Myocyte (in vitro differentiated cells): ENCODE measurements around the gene MAFF. TPM values are rescaled to one million over a fixed set of nuclear protein-coding genes. Genes with fewer than 3 reads are reported as not detected.
"Not testable (repeated sequence)": the region's sequence is repeated elsewhere in the genome, so short reads cannot be mapped to it uniquely, and the experiment has no call there.

Source experiments
- DNase-seq: peaks from one replicate; pipeline ENCODE4 v3.0.0-alpha.2; 2012; ENCODE audit warnings: low read depth
- total RNA-seq: library from RNA; depleted of rRNA; stranded (reverse); fragments of >200 nt; gene quantifications from 2 replicates; pipeline ENCODE4 v1.2.3, GENCODE V29; 2014

The MAFF gene
- total RNA-seq, 1 donor from 2014 or later: 8.7 TPM

- no peak for DNase-seq
These were observed 20.4 kb downstream of the MAFF start for GRCh38 chr22:38221908-38222796.

DNA sequence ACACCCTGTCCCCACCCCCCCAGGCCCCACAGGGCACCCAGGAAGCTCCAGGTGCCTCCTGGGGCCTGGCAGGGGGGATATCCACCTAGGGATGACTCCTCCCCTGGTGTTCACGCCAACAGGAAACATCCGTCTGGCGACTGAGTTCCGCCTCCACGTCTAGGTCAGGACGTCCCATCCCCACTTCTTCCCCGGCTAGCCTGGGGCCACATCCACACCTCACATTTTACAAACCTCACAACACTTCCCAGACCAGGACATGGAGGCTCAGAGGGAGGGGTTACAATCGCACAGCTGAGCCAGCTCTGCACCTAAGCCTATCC lies 21.0 kb downstream of the MAFF start:
- no peak for DNase-seq

DNA sequence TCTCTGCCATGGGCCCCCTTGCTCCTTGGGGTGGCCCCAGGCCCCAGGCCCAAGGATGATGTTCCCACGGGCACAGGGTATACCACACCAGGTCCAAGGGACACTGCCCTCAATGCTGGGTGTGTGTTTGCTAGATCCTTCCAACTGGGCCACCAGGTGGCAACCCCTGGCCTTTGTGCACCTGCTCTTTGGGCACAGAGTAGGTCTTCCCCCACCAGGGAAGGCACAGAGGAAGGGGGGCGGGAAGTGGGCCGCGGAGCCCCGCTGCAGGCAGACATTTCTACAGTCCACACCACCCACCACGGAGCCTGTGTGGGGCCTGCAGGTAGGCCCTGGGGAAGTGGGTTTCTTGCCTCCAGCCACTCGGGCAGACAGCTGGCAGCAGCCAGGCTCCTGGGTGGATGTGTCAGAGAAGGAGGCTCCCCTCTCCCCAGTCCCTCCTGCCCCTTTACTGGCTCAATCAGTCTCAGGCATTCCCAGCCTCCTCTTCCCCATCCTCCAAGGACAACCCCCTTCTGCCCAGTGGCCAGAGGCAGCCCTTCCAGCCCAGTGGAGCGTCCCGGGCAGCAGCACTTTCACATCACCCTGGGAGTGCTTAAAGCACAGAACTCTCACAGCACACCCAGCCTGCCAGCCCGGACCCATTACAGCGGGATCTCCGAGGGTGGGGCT lies 21.6 kb downstream of the MAFF start:
- no peak for DNase-seq

- no peak for DNase-seq
These were observed 25.3 kb downstream of the MAFF start for GRCh38 chr22:38226853-38227649.

DNA sequence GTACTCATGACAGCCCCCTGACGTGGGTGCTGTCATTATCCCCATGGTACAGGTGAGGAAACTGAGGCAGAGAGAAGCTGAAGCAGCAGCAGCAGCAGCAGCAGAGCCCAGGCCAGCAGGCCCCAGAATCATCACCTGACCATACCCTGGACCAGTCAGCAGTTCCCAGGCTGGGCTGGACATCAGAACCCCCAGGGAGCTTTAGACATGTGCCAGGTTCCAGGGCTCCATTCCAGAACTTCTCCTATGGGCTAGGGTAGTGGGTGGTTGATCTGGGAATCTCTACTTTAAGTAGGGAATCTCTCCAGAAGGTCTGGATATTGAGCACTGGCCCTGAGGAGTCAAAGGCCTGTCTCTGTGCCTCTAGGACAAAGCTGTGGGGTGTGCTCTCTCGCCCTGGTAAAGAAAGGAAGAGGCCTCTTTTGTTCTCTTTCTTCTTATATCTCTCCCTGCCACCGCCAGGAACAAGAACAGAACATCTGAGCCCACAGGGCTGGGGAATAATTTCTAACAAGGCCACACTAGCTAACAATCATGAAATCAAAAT lies 26.6 kb downstream of the MAFF start:
- no peak for DNase-seq

GRCh38 chr22:38228873-38229740 lies 27.3 kb downstream of the MAFF start:
- DNase-seq: peak; percentile 79

GRCh38 chr22:38230108-38230825 lies 28.5 kb downstream of the MAFF start:
- peak; percentile 27 for DNase-seq

DNA sequence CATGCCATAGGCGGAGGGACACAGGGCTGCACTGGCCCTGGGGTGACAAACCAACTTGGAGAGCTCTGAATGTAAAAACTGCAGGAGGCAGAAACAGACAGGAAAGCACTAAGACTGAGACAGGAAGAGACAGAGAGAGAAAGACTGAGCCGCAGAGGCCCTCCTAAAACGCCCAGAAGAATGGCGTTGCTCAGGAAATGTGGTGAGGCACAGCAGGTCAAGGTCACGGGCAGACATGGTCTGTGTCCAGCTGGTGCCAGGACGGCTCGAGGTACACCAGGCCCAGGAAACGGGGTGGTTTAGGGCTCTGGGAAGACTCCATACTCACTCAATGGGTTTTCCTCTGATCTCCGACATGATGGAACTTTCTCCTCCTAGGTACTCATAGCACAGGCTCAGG lies 29.1 kb downstream of the MAFF start:
- DNase-seq: no peak

- no peak for DNase-seq
These were observed 30.4 kb downstream of the MAFF start for GRCh38 chr22:38232196-38232595.

GRCh38 chr22:38233427-38233826 lies 31.6 kb downstream of the MAFF start:
- DNase-seq: peak; percentile 18

- not testable (repeated sequence) for DNase-seq
These were observed 32.1 kb downstream of the MAFF start for GRCh38 chr22:38233856-38234255.

DNA sequence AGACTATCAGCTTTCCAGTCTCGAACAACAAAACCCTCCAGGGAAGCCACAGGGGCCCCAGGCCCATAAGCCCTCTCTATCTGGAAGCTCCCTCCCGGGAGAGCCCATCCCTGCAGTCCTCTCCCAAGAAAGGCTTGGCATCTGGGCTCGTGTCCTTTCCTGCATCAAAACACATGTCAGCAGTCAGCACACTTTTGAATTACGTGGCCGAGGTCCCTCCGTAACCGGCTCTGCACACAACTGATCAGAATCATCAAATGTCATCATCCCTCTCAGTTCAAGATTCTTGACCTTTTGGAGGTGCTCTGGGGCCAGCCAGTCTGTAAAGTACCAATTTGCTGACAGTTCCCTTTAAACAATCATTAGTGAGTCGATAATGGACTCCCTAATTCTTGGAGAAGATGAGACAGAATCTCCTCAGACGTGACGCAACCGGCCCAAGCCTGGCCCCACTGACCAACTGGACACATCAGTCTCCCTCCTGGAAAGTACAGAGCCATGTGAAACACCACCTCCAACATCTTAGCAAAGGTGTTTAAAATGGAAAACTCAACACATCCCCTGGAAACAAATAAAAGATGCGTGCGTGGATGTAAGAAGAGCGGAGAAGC lies 33.6 kb downstream of the MAFF start:
- no peak for DNase-seq

DNA sequence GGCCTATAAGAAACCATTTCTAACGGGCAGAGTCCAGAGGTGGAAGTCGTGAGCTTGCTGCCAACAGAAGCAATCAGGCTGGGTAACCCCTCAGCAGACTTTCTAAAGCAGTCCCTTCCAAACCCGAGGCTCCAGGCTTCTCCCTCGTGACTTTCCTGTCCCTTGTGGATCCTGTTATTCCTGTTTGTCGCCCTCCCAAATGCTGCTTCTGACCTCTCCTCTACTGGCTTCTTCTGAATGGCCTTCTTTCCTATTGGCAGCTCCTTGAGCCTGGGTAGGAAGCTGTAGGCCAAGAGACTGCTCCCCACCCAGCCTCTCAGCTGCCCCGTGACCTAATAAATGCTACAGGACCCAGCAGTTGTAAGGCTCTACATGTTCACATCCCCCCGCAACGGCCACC lies 35.0 kb downstream of the MAFF start:
- DNase-seq: no peak

- peak; percentile 82 for DNase-seq
These were observed 36.8 kb downstream of the MAFF start for GRCh38 chr22:38238519-38239071.

GRCh38 chr22:38239101-38239761 lies 37.4 kb downstream of the MAFF start:
- DNase-seq: peak; percentile 94

DNA sequence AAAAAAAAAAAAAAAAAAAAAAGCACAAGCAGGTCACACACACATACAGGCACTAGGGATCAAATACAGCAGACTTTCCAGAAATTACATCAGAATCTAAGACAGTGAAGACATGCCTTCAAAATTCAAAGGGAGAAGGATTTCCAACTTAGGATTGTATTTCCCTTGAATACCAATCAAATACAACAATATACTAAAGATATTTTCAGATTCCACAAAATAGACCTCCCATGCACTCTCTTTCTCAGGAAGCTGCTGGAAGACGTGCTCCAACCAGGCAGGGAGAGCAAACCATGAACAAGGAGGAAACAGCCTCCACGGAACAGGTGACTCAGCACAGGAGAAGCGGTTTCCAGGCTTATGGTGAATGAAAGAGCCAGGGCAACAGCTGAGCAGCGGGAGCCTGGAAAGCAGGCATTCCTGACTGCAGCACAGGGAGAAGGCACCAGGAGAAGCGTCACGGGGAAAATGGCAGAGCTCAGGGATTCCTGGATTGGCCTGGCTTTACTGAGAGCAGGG lies 39.0 kb downstream of the MAFF start:
- DNase-seq: peak; percentile 95

DNA sequence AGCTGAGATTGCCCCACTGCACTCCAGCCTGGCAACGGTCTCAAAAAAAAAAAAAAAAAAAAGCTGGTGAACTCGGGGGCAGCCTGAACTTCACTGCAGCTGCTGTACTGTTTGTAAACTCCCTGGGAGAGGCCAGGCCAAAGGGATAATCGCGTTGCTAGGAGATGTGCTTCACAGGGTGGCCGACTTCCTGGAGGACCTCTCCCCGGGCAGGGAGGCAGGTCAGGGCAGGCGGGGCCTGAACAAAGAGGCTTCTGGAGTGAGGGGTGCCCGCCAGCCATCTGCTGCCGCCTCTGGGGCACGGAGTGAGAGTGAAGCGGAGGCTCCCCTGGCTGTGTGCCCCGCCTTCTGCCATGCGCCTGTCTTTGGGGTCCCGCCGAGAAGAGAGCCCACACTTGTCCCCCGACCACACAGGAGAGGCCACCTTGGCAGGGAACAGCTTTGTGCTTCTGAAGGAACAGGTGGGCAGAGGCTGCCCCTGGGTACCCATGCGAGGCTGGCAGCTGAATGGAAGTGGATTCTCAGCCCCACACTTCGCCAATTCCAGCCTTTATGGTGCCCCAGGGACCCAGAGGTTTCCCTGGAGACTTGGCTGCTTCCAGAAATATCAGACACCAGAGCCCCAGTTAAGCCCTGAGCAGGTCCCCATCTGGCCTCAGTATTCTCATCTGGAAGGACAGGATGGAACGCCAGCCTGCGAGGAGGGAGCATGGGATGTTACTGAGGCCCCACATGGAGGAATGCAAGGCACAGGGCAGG lies 41.4 kb downstream of the MAFF start:
- peak; percentile 84 for DNase-seq

- DNase-seq: no peak
These were observed 42.3 kb downstream of the MAFF start for GRCh38 chr22:38244106-38244505.
